ENCODE results near the gene SHROOM1. TPM values are rescaled to one million over a fixed set of nuclear protein-coding genes. Genes with fewer than 3 reads are reported as not detected.

SHROOM1 gene
- total and polyA plus RNA-seq, 2 donors (not counting 3 experiments of a cell fraction or from before 2014, with no cell fraction given) = 12.8 to 20.9 TPM

GRCh38 chr5:132849347-132849746 lies 18.9 kb upstream of the SHROOM1 start:
- ChIA-PET CTCF (interaction anchor here (0.6 to 1.5 kb wide), 3 partner anchors 10 to 49 kb away, joined by 3 read pairs; partner anchors contain the start of gene SHROOM1), POLR2A (no interaction called here)
- no TSS peak for BruUV-seq (replicated peaks)
- H3K27ac ChIP-seq (ENCODE audit: insufficient read depth, low read depth, low read length) = no peak overlapping the region
- H4K20me1 ChIP-seq (replicated peaks; ENCODE audit: control insufficient read depth, extremely low read depth, insufficient read depth, low read length) = no peaks in the 10 kb centered on the region
- H3K9me1 ChIP-seq (replicated peaks; ENCODE audit: control insufficient read depth, extremely low read depth, insufficient read depth, low read length) = no peaks in the 10 kb centered on the region
- no peaks in the 10 kb centered on the region for H3K27me3 ChIP-seq (ENCODE audit: control insufficient read depth in 2 of 2, insufficient read depth in 2 of 2, low read length in 2 of 2)
- no peaks in the 10 kb centered on the region for H3K4me1 ChIP-seq (ENCODE audit: control insufficient read depth, extremely low read depth, insufficient read depth, low read length)
- no peak overlapping the region for H3K4me3 ChIP-seq (replicated peaks in 1 of 3; ENCODE audit: insufficient read depth in 1 of 3, low read depth in 1 of 3, low read length in 3 of 3)
- TF ChIP-seq, protein P1, sequence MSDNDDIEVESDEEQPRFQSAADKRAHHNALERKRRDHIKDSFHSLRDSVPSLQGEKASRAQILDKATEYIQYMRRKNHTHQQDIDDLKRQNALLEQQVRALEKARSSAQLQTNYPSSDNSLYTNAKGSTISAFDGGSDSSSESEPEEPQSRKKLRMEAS (IDR thresholded peaks at IDR 0.05; ENCODE audit: insufficient read depth, insufficient read length) = no peak
- TF ChIP-seq JUN (IDR thresholded peaks at IDR 0.05; ENCODE audit: borderline replicate concordance, insufficient read depth, insufficient read length, low read depth) (no peak), POLR2A (IDR thresholded peaks at IDR 0.05; ENCODE audit: low read depth, low read length) (no peak), POLR2AphosphoS5 (IDR thresholded peaks at IDR 0.05; ENCODE audit: insufficient read depth, low read depth, low read length) (no peak), FOS (IDR thresholded peaks at IDR 0.05; ENCODE audit: borderline replicate concordance, insufficient read depth, low read length) (no peak), MYC (IDR thresholded peaks at IDR 0.05; ENCODE audit: low read depth, low read length) (no peak), GATA2 (IDR thresholded peaks at IDR 0.05; ENCODE audit: insufficient read depth, insufficient read length, low read depth, low read length) (no peak), EZH2 (IDR thresholded peaks at IDR 0.05; ENCODE audit: borderline replicate concordance, low read depth, low read length, severe bottlenecking) (no peak)
- TF ChIP-seq, protein P2, sequence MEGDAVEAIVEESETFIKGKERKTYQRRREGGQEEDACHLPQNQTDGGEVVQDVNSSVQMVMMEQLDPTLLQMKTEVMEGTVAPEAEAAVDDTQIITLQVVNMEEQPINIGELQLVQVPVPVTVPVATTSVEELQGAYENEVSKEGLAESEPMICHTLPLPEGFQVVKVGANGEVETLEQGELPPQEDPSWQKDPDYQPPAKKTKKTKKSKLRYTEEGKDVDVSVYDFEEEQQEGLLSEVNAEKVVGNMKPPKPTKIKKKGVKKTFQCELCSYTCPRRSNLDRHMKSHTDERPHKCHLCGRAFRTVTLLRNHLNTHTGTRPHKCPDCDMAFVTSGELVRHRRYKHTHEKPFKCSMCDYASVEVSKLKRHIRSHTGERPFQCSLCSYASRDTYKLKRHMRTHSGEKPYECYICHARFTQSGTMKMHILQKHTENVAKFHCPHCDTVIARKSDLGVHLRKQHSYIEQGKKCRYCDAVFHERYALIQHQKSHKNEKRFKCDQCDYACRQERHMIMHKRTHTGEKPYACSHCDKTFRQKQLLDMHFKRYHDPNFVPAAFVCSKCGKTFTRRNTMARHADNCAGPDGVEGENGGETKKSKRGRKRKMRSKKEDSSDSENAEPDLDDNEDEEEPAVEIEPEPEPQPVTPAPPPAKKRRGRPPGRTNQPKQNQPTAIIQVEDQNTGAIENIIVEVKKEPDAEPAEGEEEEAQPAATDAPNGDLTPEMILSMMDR (IDR thresholded peaks at IDR 0.05; ENCODE audit: extremely low read depth in 1 of 2, insufficient read depth in 1 of 2, low read depth in 1 of 2, low read length in 2 of 2) = no peak
- FAIRE-seq (no peak), DNase-seq (ENCODE audit: low read depth, low spot score) (no peak)
- H3K79me2 ChIP-seq (ENCODE audit: control insufficient read depth, insufficient read depth, low read length) = no peaks in the 10 kb centered on the region
- H3K4me2 ChIP-seq (ENCODE audit: insufficient read depth, low read length) = no peak overlapping the region
- no peaks in the 10 kb centered on the region for H3K36me3 ChIP-seq (ENCODE audit: control insufficient read depth in 2 of 2, extremely low read depth in 1 of 2, insufficient read depth in 2 of 2, low read length in 2 of 2)
- intact Hi-C loops (cut with micrococcal nuclease) (no loop called here), dilution Hi-C loops (cut with MboI; ENCODE audit: extremely low pct_ligation_motif_present, low sequenced_read_pairs) (no loop called here)
- H2AFZ ChIP-seq (ENCODE audit: low read depth, low read length) = no peak overlapping the region
- no peak overlapping the region for H3K9ac ChIP-seq (replicated peaks; ENCODE audit: extremely low read depth, insufficient read depth, low read length)
- no peaks in the 10 kb centered on the region for H3K9me3 ChIP-seq (replicated peaks; ENCODE audit: control insufficient read depth, insufficient read depth, low read length)
